ENCODE measurements around the gene KCNAB1. TPM values are rescaled to one million over a fixed set of nuclear protein-coding genes. Genes with fewer than 3 reads are reported as not detected.

The KCNAB1 gene
- total and polyA plus RNA-seq, 10 of the 15 experiments (the other 5 are each of a cell fraction or from before 2014, with no cell fraction given) = 0.11 to 0.69 (median 0.43) TPM; not detected in 6

- TF ChIP-seq ETV6 (conservative IDR thresholded peaks at IDR 0.05 in 1 of 2, IDR thresholded peaks at IDR 0.05 in 1 of 2; ENCODE audit: borderline replicate concordance in 1 of 2, low read depth in 1 of 2) (peak in 1 of 2 experiments; percentile 72; a peak in 2 of 4 replicates), HDAC6 (IDR thresholded peaks at IDR 0.05; ENCODE audit: unreplicated experiment) (no peak), USF1 (IDR thresholded peaks at IDR 0.05; ENCODE audit: borderline replicate concordance, extremely low read length, insufficient read depth, low read depth, low read length) (no peak), IKZF1 (conservative IDR thresholded peaks at IDR 0.05) (peak; percentile 41), RUNX3 (IDR thresholded peaks at IDR 0.05; ENCODE audit: low read length) (peak; percentile 86), ZNF384 (IDR thresholded peaks at IDR 0.05; ENCODE audit: borderline replicate concordance, low read depth, low read length) (0 out of 2 replicates have a peak, but pooled peaks have one; percentile 7), DPF2 (IDR thresholded peaks at IDR 0.05) (0 out of 2 replicates have a peak, but pooled peaks have one; percentile 40), FOXM1 (IDR thresholded peaks at IDR 0.05; ENCODE audit: low read depth, low read length) (peak; percentile 83; the same call in 1 of the 2 replicates), ZNF24 (IDR thresholded peaks at IDR 0.05) (no peak), ZBTB11 (CRISPR knock-in tag; IDR thresholded peaks at IDR 0.05) (no peak), CBFB (IDR thresholded peaks at IDR 0.05; ENCODE audit: low read depth) (peak; percentile 72), NBN (IDR thresholded peaks at IDR 0.05) (peak; percentile 50; the same call in 1 of the 2 replicates), ATF7 (IDR thresholded peaks at IDR 0.05; ENCODE audit: low read depth) (peak; percentile 76), PKNOX1 (IDR thresholded peaks at IDR 0.05) (peak; percentile 61), ATF2 (IDR thresholded peaks at IDR 0.05; ENCODE audit: low read length) (peak; percentile 56), MTA2 (IDR thresholded peaks at IDR 0.05; ENCODE audit: low read depth) (0 out of 2 replicates have a peak, but pooled peaks have one; percentile 31), TARDBP (IDR thresholded peaks at IDR 0.05; ENCODE audit: borderline replicate concordance) (no peak), TCF12 (IDR thresholded peaks at IDR 0.05; ENCODE audit: low read depth, low read length) (peak; percentile 88), IKZF2 (IDR thresholded peaks at IDR 0.05) (peak; percentile 51 to 53), EP300 (IDR thresholded peaks at IDR 0.05; ENCODE audit: borderline replicate concordance in 1 of 2, control insufficient read depth in 1 of 2, low read depth in 2 of 2, low read length in 2 of 2) (peak in 1 of 2 experiments; percentile 38; a peak in 3 of 4 replicates), ZBED1 (IDR thresholded peaks at IDR 0.05; ENCODE audit: borderline replicate concordance) (no peak), SP1 (IDR thresholded peaks at IDR 0.05; ENCODE audit: low read depth, low read length) (peak; percentile 28), SPI1 (IDR thresholded peaks at IDR 0.05; ENCODE audit: borderline replicate concordance, insufficient read depth, low read depth, low read length) (peak; percentile 64; the same call in 1 of the 2 replicates)
Measured at GRCh38 chr3:156483961-156484787, 363.8 kb downstream of the KCNAB1 start (continued).
